CD4-positive, alpha-beta memory T cell (primary cell): Measurements from ENCODE around the gene OPA3. TPM values are rescaled to one million over a fixed set of nuclear protein-coding genes. Genes with fewer than 3 reads are reported as not detected.
A peak's percentile ranks its signal among the peaks of the same experiment; 100 is the strongest.
"Not testable (repeated sequence)": the region's sequence is repeated elsewhere in the genome, so short reads cannot be mapped to it uniquely, and the experiment has no call there.

Source experiments
- CTCF ChIA-PET: fragments of 350-600 bp; sonication (Branson Sonifier 250); formaldehyde crosslinking; loops from one replicate; lab custom pipeline; 2021; ENCODE audit warnings: inconsistent platforms; ENCODE audit not compliant: partially characterized antibody; lab: Charles Lee
- POLR2A ChIA-PET: fragments of 350-600 bp; sonication (Branson Sonifier 250); formaldehyde crosslinking; loops from one replicate; lab custom pipeline; 2021; ENCODE audit not compliant: partially characterized antibody; lab: Charles Lee
- DNase-seq, 5 donors: peaks; one replicate each; pipeline versions ENCODE4 v3.0.0 to v3.0.0-alpha.2; 2020 to 2022; ENCODE audit warnings: mixed read lengths in 1 of 5
- H3K27ac ChIP-seq: one replicate; pipeline ENCODE4 v1.7.0; 2013; ENCODE audit warnings: low read depth, low read length
- H3K27me3 ChIP-seq: 2 replicates; pipeline ENCODE4 v1.7.0; 2013; ENCODE audit warnings: mild to moderate bottlenecking, low read length, moderate library complexity; ENCODE audit not compliant: insufficient read depth
- H3K36me3 ChIP-seq: 2 replicates; pipeline ENCODE4 v1.7.0; 2013; ENCODE audit warnings: mild to moderate bottlenecking, low read length, moderate library complexity; ENCODE audit not compliant: insufficient read depth
- H3K4me1 ChIP-seq: 2 replicates; pipeline ENCODE4 v1.7.0; 2013; ENCODE audit warnings: mild to moderate bottlenecking, low read length, moderate library complexity; ENCODE audit not compliant: insufficient read depth
- H3K4me3 ChIP-seq, 2 donors: one replicate each; pipeline ENCODE4 v1.7.0; 2013; ENCODE audit warnings: low read length in 2 of 2, mild to moderate bottlenecking in 1 of 2
- H3K9me3 ChIP-seq, 2 donors: one replicate each; pipeline ENCODE4 v1.7.0; 2013; ENCODE audit warnings: low read length in 2 of 2, control low read depth in 1 of 2; ENCODE audit not compliant: control insufficient read depth in 1 of 2
- H3K27ac Mint-ChIP-seq, 7 donors: one replicate each; pipeline ENCODE4 v1.8.0; 2020 to 2021; ENCODE audit warnings: mixed read lengths in 7 of 7, mild to moderate bottlenecking in 6 of 7, inconsistent platforms in 3 of 7, moderate library complexity in 3 of 7
- H3K27me3 Mint-ChIP-seq, 2 donors: one replicate each; pipeline ENCODE4 v1.8.0; 2020 to 2021; ENCODE audit warnings: mixed read lengths in 2 of 2
- H3K36me3 Mint-ChIP-seq, 2 donors: one replicate each; pipeline ENCODE4 v1.8.0; 2020 to 2021; ENCODE audit warnings: mixed read lengths in 2 of 2, inconsistent platforms in 1 of 2, mild to moderate bottlenecking in 1 of 2
- H3K4me1 Mint-ChIP-seq, 4 donors: one replicate each; pipeline ENCODE4 v1.8.0; 2020 to 2021; ENCODE audit warnings: mixed read lengths in 4 of 4, mild to moderate bottlenecking in 1 of 4
- H3K4me3 Mint-ChIP-seq, 8 donors: one replicate each; pipeline ENCODE4 v1.8.0; 2020 to 2021; ENCODE audit warnings: mixed read lengths in 8 of 8, mild to moderate bottlenecking in 7 of 8, moderate library complexity in 6 of 8, inconsistent platforms in 3 of 8
- H3K9me3 Mint-ChIP-seq, 8 donors: one replicate each; pipeline ENCODE4 v1.8.0; 2020 to 2021; ENCODE audit warnings: mixed read lengths in 8 of 8, mild to moderate bottlenecking in 5 of 8, inconsistent platforms in 3 of 8, moderate library complexity in 1 of 8
- intact Hi-C: fragments of 100-400 bp; cut with micrococcal nuclease; formaldehyde crosslinking; loops from one replicate; pipeline ENCODE4 v1.15.1; 2023
- polyA plus RNA-seq, 2 donors: library from polyadenylated mRNA; unstranded; fragments of 300-500 nt; fragmentation: Illumina TruSeq; gene quantifications; one replicate each; pipeline ENCODE4 v1.2.3, GENCODE V29; 2021
- total RNA-seq, 2 experiments: library from RNA; stranded (reverse); gene quantifications; one replicate each; pipeline ENCODE4 v1.2.3, GENCODE V29; 2021

Gene OPA3
- total and polyA plus RNA-seq, 4 experiments from 2014 or later = 4.4 to 12.9 (median 10.3) TPM

DNA sequence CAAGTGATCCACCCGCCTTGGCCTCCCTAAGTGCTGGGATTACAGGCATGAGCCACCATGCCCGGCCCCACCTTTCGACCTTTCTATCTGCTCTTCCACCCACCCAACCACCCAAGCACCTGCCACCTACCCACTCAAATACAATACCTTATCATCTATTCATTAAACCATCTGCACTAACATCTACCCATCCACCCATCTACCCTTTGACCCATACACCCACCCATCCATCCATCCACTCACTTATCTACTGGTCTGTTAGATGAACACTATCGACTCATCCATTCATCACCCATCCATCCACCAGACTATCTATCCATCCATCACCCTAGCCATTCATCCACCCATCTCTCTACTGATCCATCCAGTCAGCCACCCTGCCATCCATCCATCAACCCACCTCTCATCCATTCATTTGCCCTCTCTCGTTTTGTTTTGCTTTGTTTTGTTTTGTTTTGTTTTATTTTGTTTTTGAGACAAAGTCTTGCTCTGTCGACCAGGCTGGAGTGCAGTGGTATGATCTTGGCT is 37.4 kb upstream of the OPA3 start:
- H3K36me3 Mint-ChIP-seq = peaks cover 32 to 55% of the 10 kb centered on the region in 2 donors
- POLR2A ChIA-PET = no interaction called here

DNA sequence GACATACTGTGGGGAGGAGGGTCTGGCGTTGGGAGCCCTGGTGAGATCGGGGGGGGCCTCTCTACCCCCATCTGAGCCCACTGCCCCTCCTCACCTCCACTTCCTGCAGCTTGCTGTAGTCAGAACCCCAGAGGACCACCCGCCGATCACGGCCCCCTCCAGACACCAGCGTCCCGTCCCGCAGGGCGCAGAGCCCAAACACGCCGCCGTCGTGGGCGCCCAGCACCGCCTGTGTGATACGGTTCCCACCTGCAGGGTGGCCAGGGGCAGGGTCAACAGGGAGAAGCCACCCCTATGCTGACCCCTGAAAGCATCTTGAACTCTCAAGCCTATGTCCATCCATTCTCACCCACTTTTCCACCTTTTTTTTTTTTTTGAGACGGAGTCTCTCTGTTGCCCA is 36.8 kb upstream of the OPA3 start:
- Histone ChIP-seq H3K27ac (no peak overlapping the region), H3K9me3 (no peaks in the 10 kb centered on the region), H3K36me3 (peaks cover 30% of the 10 kb centered on the region), H3K27me3 (no peaks in the 10 kb centered on the region), H3K4me3 (no peak overlapping the region), H3K4me1 (no peaks in the 10 kb centered on the region)
- CTCF ChIA-PET = no interaction called here
- Mint-ChIP-seq H3K4me3 (no peak overlapping the region), H3K4me1 (peaks cover 0 to 9% (median 3%) of the 10 kb centered on the region in 4 donors), H3K9me3 (no peaks in the 10 kb centered on the region), H3K27ac (no peak overlapping the region), H3K36me3 (peaks cover 32 to 54% of the 10 kb centered on the region in 2 donors), H3K27me3 (no peaks in the 10 kb centered on the region)
- no peak for DNase-seq
- POLR2A ChIA-PET = interaction anchor here (1.1 kb wide), 1 partner anchor 16 kb away, joined by 3 read pairs; no protein-coding TSS in a partner anchor
- intact Hi-C loops = no loop called here

More for the DNA sequence above, 37.4 kb upstream of the OPA3 start:
- Histone ChIP-seq H3K4me1 (no peaks in the 10 kb centered on the region), H3K36me3 (peaks cover 35% of the 10 kb centered on the region), H3K27ac (no peak overlapping the region), H3K4me3 (no peak overlapping the region), H3K9me3 (no peaks in the 10 kb centered on the region), H3K27me3 (no peaks in the 10 kb centered on the region)
- intact Hi-C loops = no loop called here
- Mint-ChIP-seq H3K4me3 (no peak overlapping the region), H3K27me3 (no peaks in the 10 kb centered on the region), H3K9me3 (no peaks in the 10 kb centered on the region), H3K27ac (peak overlapping the region in 3 of 7 donors; percentile 9 to 92 (median 60)), H3K4me1 (peaks cover 0 to 9% (median 3%) of the 10 kb centered on the region in 4 donors)
- CTCF ChIA-PET = no interaction called here
- no peak for DNase-seq

DNA sequence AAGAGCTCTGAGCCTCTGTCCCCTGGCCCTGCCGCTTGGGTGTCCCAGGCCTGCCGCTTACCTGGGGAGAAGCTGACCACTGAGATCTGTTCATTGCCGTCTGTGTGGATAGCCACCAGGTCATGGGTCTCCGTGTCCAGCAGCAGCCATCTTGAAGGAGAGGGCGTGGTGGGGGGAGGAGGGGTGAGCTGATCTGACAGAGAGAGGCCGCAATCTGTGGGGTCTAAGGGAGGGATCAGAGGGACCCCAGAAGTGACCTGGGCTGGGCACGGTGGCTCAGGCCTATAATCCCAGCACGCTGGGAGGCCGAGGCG is 32.1 kb upstream of the OPA3 start:
- H3K36me3 Mint-ChIP-seq = peaks cover 30 to 59% of the 10 kb centered on the region in 2 donors
- POLR2A ChIA-PET = interaction anchor here (0.8 kb wide), 1 partner anchor 25 kb away, joined by 3 read pairs; no protein-coding TSS in a partner anchor

DNA sequence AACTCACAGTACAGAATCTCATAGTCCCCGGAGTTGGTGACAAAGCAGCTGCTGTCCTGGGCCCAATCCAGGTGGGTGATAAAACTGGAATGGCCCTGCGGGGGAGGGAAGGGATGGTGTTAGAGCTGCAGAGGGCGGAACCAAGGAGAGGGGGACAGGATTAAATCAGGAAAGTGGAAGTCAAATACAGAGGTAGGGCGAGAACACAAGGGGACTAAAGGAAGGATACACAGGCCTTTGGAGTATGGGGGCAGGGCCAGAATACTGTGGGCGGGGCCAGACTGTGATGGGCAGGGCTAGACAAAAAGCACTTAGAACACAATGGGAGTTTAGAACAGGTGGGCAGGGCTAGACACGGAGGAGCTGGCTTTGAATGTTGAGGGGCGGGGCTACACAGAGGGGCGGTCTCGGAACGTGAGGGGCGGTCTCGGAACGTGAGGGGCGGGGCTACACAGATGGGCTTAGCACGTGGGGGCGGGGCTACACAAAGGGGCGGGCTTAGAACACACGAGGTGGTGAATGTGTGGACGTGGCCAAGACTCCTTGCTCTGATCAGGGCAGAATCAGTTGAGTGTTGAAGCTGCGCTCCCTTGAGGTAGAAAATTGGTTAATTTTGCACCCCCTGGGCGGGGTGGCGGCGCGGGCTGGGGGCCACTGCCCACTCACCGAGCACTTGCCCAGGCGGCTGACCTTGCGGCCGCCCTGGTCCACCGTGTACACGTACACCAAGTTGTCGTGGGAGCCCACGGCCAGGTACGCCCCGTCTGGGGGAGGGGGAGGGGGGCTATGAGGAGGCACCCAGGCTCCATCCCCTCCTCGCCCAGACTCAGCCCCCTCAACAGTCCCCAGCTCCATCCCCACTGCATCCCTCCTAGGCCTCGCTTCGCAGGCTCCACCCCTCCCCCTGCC is 31.4 kb upstream of the OPA3 start:
- peak; percentile 74 to 86 (median 77) for DNase-seq
- ChIA-PET POLR2A (interaction anchor here (0.6 to 0.8 kb wide), 3 partner anchors 25 to 984 kb away, joined by 3 read pairs; no protein-coding TSS in a partner anchor), CTCF (interaction anchor here (1.6 kb wide), 1 partner anchor 23 kb away, joined by 4 read pairs; the partner anchor contains the start of gene EML2)
- peaks cover 24% of the 10 kb centered on the region for H3K36me3 ChIP-seq
- peaks cover 30 to 54% of the 10 kb centered on the region in 2 donors for H3K36me3 Mint-ChIP-seq
- H3K4me3 Mint-ChIP-seq = no peak overlapping the region
- H3K4me1 ChIP-seq = peaks cover 7% of the 10 kb centered on the region
- peak overlapping the region; percentile 15 for H3K27ac ChIP-seq
- no peaks in the 10 kb centered on the region for H3K27me3 ChIP-seq
- no peaks in the 10 kb centered on the region for H3K9me3 ChIP-seq
- peaks cover 6 to 14% (median 10%) of the 10 kb centered on the region in 4 donors for H3K4me1 Mint-ChIP-seq
- H3K4me3 ChIP-seq = no peak overlapping the region
- intact Hi-C loops = no loop called here
- H3K27me3 Mint-ChIP-seq = no peaks in the 10 kb centered on the region
- no peaks in the 10 kb centered on the region for H3K9me3 Mint-ChIP-seq
- peak overlapping the region; percentile 44 to 88 (median 75) for H3K27ac Mint-ChIP-seq

More for the DNA sequence above, 32.1 kb upstream of the OPA3 start:
- CTCF ChIA-PET = interaction anchor here (1.6 kb wide), 1 partner anchor 22 kb away, joined by 4 read pairs; the partner anchor contains the start of gene EML2
- Histone ChIP-seq H3K36me3 (peaks cover 24% of the 10 kb centered on the region), H3K9me3 (no peaks in the 10 kb centered on the region), H3K27me3 (no peaks in the 10 kb centered on the region), H3K4me3 (no peak overlapping the region), H3K4me1 (peaks cover 7% of the 10 kb centered on the region), H3K27ac (no peak overlapping the region)
- DNase-seq = no peak
- H3K9me3 Mint-ChIP-seq = no peaks in the 10 kb centered on the region
- peak overlapping the region in 2 of 7 donors; percentile 4 to 75 for H3K27ac Mint-ChIP-seq
- H3K4me3 Mint-ChIP-seq = no peak overlapping the region
- H3K27me3 Mint-ChIP-seq = no peaks in the 10 kb centered on the region
- intact Hi-C loops = no loop called here
- peaks cover 6 to 14% (median 10%) of the 10 kb centered on the region in 4 donors for H3K4me1 Mint-ChIP-seq

DNA sequence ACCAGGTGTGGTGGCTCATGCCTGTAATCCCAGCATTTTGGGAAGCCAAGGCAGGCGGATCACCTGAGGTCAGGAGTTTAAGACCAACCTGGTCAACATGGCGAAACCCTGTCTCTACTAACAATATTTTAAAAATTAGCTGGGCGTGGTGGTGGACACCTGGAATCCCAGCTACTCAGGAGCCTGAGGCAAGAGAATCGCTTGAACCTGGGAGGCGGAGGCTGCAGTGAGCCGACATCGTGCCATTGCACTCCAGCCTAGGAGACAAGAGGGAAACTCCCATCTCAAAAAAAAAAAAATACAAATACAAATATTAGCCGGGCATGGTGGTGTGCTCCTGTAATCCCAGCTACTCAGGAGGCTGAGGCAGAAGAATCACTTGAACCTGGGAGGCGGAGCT is 30.5 kb upstream of the OPA3 start:
- H3K4me3 Mint-ChIP-seq, H3K9me3 Mint-ChIP-seq, DNase-seq, H3K4me1 ChIP-seq, H3K27ac ChIP-seq, intact Hi-C loops, H3K27me3 ChIP-seq, H3K27me3 Mint-ChIP-seq, H3K4me3 ChIP-seq, H3K9me3 ChIP-seq, H3K27ac Mint-ChIP-seq: not testable (repeated sequence)
- POLR2A ChIA-PET = interaction anchor here (1.2 kb wide), 1 partner anchor 27 kb away, joined by 7 read pairs; no protein-coding TSS in a partner anchor
- peaks cover 6 to 14% (median 10%) of the 10 kb centered on the region in 4 donors for H3K4me1 Mint-ChIP-seq
- CTCF ChIA-PET = interaction anchor here (1.3 to 1.4 kb wide), 2 partner anchors 9 to 27 kb away, joined by 3 to 7 read pairs; no protein-coding TSS in a partner anchor
- peaks cover 24% of the 10 kb centered on the region for H3K36me3 ChIP-seq
- H3K36me3 Mint-ChIP-seq = peaks cover 31 to 54% of the 10 kb centered on the region in 2 donors

DNA sequence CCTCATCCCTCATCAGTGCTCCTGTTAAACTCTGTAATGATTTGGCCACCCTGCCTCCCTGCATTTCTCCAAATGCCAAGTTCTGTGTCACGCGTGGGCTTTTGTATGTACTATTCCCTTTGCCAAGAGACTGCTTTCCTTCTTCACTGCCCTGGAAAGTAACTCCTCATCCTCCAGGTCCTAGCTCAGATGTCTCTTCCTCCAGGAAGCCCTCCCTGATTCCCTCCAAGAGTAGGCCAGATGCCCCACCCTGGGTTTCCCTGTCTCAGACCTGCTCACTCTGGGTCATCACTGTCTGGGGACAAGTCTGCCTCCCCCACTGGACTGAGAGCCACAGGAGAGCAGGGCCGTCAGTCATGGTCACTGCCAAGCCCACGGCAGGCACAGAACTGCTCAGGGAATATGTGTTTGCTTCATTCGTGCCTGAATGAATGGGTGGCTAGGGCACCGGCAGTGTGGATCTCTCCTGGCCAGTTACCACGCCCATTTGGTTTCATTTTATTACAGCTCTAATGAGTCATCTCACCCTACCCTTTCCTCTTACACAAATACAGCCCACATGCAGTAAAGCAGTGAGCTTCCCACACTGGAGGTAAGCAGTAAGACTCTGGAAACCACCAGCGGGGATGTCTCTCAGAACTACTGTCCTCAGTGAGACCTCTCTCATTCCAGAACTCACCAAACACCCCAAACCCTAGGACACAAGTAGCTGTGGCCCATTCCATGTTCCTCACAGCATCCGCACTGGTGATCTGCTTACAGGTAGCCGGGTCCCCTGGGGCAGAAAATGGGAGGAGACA is 29.5 kb upstream of the OPA3 start:
- Histone ChIP-seq H3K27me3 (no peaks in the 10 kb centered on the region), H3K4me1 (peaks cover 7% of the 10 kb centered on the region), H3K27ac (no peak overlapping the region), H3K4me3 (no peak overlapping the region), H3K36me3 (peaks cover 17% of the 10 kb centered on the region), H3K9me3 (no peaks in the 10 kb centered on the region)
- POLR2A ChIA-PET = interaction anchor here (1.2 kb wide), 1 partner anchor 28 kb away, joined by 7 read pairs; no protein-coding TSS in a partner anchor
- Mint-ChIP-seq H3K27me3 (no peaks in the 10 kb centered on the region), H3K9me3 (peaks cover 0 to 4% (median under 1%) of the 10 kb centered on the region in 8 donors), H3K27ac (peak overlapping the region; percentile 18 to 84 (median 63)), H3K36me3 (peaks cover 36 to 57% of the 10 kb centered on the region in 2 donors), H3K4me3 (no peak overlapping the region), H3K4me1 (peaks cover 6 to 14% (median 10%) of the 10 kb centered on the region in 4 donors)
- DNase-seq = peak in 2 of 5 donors; percentile 19 to 50
- CTCF ChIA-PET = interaction anchor here (0.7 to 2.0 kb wide), 4 partner anchors 8 to 28 kb away, joined by 3 to 11 read pairs (median 5); no protein-coding TSS in a partner anchor
- intact Hi-C loops = no loop called here
